ENCODE data around the gene RRN3.
"Not testable (repeated sequence)": the region's sequence is repeated elsewhere in the genome, so short reads cannot be mapped to it uniquely, and the experiment has no call there.

RRN3 gene

GRCh38 chr16:15099366-15099909 lies 5.4 kb upstream of the RRN3 start:
- not testable (repeated sequence) for DNase-seq (ENCODE audit: low read depth)

- not testable (repeated sequence) for DNase-seq (ENCODE audit: low read depth)
Measured at GRCh38 chr16:15096583-15096972, 2.5 kb upstream of the RRN3 start.

- not testable (repeated sequence) for DNase-seq (ENCODE audit: low read depth)
Measured at GRCh38 chr16:15093571-15093954, 509 bp downstream of the RRN3 start.

- DNase-seq (ENCODE audit: low read depth) = not testable (repeated sequence)
Measured at GRCh38 chr16:15090663-15091269, 3.3 kb downstream of the RRN3 start.

GRCh38 chr16:15082788-15083187 lies 11.3 kb downstream of the RRN3 start:
- not testable (repeated sequence) for DNase-seq (ENCODE audit: low read depth)

GRCh38 chr16:15080883-15081282 lies 13.2 kb downstream of the RRN3 start:
- not testable (repeated sequence) for DNase-seq (ENCODE audit: low read depth)

GRCh38 chr16:15076161-15076560 lies 17.9 kb downstream of the RRN3 start:
- not testable (repeated sequence) for DNase-seq (ENCODE audit: low read depth)

GRCh38 chr16:15073101-15073500 lies 21.0 kb downstream of the RRN3 start:
- no peak for DNase-seq (ENCODE audit: low read depth)

GRCh38 chr16:15071916-15072769 lies 21.9 kb downstream of the RRN3 start:
- not testable (repeated sequence) for DNase-seq (ENCODE audit: low read depth)

GRCh38 chr16:15071013-15071412 lies 23.1 kb downstream of the RRN3 start:
- not testable (repeated sequence) for DNase-seq (ENCODE audit: low read depth)

GRCh38 chr16:15066690-15067089 lies 27.4 kb downstream of the RRN3 start:
- DNase-seq (ENCODE audit: low read depth) = not testable (repeated sequence)

GRCh38 chr16:15065961-15066360 lies 28.1 kb downstream of the RRN3 start:
- not testable (repeated sequence) for DNase-seq (ENCODE audit: low read depth)

- not testable (repeated sequence) for DNase-seq (ENCODE audit: low read depth)
Measured at GRCh38 chr16:15062085-15062810, 31.8 kb downstream of the RRN3 start.

- DNase-seq (ENCODE audit: low read depth) = no peak
Measured at GRCh38 chr16:15059324-15059723, 34.7 kb downstream of the RRN3 start.

- no peak for DNase-seq (ENCODE audit: low read depth)
Measured at GRCh38 chr16:15057681-15058417, 36.2 kb downstream of the RRN3 start.

- peak; percentile 61 for DNase-seq (ENCODE audit: low read depth)
Measured at GRCh38 chr16:15055141-15056053, 38.7 kb downstream of the RRN3 start.

- no peak for DNase-seq (ENCODE audit: low read depth)
Measured at GRCh38 chr16:15054357-15055140, 39.5 kb downstream of the RRN3 start.

- DNase-seq (ENCODE audit: low read depth) = no peak
Measured at GRCh38 chr16:15053904-15054303, 40.2 kb downstream of the RRN3 start.

- no peak for DNase-seq (ENCODE audit: low read depth)
Measured at GRCh38 chr16:15052747-15053476, 41.2 kb downstream of the RRN3 start.

All from activated gamma-delta T cell treated with anti-CD3 and anti-CD28 coated beads, Interleukin-2, amount 50 U/mL, for 16 hours (primary cell).